ENCODE measurements around the gene KCNAB3.

The KCNAB3 gene

GRCh38 chr17:7935859-7936258, 6.2 kb upstream of the KCNAB3 start:
- DNase-seq = no peak

DNA sequence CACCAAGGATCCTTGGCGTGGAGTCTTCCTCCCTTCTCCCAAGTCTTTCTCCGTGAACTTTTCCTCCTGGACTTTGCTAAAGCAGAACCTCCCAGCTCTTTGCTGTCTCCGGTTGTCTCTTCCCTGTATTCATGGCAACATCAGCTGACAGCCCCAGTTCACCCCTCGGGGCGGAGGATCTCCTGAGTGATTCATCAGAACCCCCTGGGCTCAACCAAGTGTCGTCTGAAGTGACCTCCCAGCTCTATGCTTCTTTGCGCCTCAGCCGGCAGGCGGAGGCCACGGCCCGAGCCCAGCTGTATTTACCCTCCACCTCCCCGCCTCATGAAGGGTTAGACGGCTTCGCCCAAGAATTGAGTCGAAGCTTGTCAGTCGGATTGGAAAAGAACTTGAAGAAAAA, 3.3 kb upstream of the KCNAB3 start:
- DNase-seq = peak; percentile 32

GRCh38 chr17:7932483-7932891, 2.8 kb upstream of the KCNAB3 start:
- DNase-seq = peak; percentile 43

DNA sequence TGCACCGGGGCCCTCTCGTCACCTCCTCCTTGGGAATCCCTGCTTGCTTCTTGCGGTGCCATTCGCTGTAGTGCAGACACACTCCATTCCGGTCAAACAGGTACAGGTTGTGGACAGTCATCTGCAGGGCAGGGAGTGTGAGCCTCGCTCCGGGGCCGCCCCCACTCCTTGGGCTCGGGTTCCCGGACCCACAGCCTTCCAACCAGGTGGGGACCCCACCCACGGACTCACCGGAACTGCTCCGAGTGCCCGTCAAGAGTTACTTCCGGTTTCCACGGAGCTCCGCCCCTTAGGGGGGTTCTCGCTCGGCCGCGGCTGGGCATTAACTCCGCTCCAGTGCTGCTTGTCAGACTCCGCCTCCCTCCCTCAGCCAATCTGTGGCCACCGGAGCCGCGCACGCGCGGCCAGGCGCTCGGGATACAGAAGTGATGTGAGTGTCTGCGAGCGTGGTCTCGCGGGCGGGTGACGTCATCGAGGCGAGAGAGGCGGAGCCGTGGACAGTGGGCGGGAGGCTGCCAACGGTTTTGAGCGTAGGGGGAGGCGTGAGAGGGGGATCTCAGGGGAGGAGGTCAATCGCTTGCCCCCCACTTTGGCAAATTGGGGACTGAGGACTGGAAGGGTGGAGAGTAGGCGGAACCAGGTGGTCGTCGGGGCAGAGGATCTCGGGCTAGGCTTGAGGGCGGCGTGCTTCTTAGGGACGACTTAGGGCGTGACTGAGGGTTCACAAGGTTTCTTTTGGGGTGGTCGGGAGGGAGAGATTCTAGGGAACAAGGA, 2.2 kb upstream of the KCNAB3 start, which contains the start of the genes CNTROB and TRAPPC1:
TSS of gene CNTROB (plus strand) at position 498 of the 774 bp plus-strand sequence. CDS start 874 bp downstream, outside the sequence.
TSS of gene TRAPPC1 (minus strand) at position 238 of the 774 bp plus-strand sequence. CDS start at position 121, 117 bp downstream.
- peak; percentile 98 for DNase-seq

DNA sequence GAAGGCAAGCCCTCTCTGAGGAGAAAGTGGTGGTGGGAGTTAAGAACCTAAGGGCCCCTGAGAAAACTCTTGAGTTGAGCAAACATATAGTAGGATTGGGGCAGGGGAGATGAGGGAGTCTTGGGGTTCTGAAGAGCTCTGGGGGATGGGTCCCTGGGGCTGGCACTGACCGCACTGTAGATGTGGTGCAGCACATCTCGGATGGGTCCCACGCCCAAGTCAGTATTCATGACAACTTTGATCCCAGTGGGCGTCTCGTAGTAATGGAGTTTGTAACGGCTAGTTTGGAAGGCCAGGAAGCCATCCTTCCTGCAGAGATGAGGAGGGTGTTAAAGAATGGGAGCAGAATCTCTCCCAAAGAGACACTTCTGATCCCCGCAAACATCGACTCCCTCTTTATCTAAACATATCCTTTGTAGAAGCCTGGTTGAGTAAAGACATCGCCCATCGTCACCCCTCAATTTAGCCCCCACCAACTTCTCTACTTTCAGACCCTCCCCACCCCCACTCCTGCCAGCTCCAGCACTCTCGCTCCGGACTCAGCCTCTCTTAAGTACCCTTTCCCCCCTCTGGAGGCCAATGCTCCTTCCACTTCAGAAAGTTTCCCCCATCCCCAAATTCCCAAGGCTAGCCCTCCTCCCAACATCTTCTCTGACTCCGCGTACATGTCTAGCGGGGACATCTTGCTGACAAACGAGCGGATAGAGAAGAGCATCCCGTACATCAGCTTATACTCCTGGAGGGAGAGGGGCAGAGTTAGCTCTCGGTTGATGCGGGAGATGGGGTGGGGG, 1.4 kb upstream of the KCNAB3 start:
- no peak for DNase-seq

DNA sequence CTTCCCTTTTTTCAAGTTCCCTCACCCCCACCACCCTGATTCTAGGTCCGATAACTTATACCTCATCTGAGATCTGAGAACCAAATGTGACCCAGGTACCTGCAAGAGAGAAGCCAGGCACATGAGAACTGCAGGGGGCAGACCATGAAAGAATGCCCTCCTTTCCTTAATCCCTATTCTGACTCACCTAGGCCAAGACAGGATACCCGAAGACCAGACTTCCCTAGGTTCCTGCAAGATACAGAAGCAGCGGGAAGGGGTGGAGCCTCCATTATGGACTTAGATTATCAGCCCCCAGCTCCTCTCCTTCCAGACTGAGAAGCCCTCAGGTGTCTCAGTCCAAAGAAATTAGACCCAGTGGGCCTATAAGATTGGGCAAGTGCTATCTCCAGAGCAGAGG, 2.1 kb downstream of the KCNAB3 start:
- no peak for DNase-seq

GRCh38 chr17:7922845-7923628, 6.6 kb downstream of the KCNAB3 start:
- peak; percentile 84 for DNase-seq

DNA sequence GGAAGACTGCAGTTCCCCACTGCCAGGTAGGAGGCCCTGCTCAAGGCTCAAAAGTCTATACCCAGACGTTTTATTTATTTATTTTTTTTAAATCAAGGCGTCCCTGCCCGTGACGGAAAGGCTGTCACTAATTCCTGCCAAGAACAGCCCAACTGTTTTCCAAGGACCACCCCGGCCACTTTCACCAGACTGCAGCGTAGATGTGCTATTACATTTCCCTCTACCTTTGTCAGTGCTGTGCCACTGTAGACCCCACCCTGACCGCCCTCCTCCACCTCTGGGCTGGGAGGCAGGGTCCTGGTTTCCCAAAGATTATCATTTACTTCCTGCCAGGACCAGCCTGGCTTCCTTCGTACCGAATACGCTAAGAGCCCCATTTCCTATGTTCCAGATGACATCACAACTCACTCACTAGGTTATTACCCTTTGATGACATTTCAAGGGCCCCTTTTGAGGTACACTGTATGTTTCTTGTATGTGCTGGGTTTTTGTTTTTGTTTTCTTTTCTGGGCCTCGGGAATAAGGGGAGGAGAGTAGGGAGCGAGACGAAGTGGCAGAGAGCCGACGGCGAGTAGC, 7.3 kb downstream of the KCNAB3 start:
- DNase-seq = peak; percentile 31

- no peak for DNase-seq
These were observed 12.8 kb downstream of the KCNAB3 start for GRCh38 chr17:7916808-7917207.

DNA sequence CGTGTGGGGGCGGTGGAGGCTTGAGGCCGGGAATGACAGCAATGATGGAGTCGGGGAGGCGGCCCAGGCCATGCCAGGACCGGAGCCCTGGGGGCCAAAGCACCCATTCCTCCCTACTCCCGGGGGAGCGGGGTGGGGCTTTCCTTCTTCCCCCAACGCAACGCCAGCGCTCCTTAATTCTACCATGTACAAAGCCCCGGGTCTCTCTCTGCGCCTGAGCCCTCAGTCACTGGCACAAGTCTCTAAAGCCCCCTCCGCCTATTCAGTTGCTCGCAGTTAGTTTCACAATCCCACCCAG, 13.3 kb downstream of the KCNAB3 start:
- DNase-seq = no peak

DNA sequence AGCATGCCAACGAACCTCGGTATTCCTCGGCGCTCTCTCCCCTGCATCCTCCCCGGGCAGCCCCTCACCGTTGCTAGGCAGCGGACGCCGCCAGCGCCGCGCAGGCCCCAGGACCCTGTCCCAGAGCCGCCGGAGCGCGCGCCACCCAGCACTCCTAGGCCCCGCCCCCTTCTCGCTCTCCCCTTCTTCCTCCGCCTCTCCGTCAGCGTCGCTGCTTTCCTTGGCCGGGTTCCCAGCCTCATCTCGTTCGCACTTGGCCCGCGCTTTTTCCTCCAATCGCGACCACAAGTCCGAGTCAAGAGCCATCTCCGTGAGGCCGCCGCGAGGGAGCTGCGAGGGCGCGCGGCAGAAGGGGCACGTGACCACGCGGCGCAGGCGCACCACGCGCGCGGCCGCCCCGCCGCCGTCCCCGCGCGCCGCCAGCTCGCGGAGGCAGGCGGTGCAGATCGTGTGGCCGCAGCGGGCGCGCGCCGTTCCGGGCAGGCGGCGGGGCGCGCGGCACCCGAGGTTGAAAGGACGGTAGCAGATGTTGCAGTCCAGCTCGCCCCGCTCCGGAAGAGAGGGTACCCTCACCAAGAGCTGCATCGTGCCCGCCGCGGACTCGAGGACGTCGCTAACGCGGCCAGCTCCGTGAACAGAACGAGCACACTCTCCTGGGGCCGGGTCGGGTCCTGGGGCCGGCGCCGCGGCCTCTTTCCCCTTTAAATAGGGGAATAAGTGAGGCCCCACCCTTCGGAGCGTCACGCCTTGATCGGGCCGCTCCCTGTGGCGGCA, 13.9 kb downstream of the KCNAB3 start, which contains the start of gene RNF227:
TSS of gene RNF227 (minus strand) at position 679 of the 774 bp plus-strand sequence. CDS start at position 585, 94 bp downstream.
- DNase-seq = peak; percentile 84

DNA sequence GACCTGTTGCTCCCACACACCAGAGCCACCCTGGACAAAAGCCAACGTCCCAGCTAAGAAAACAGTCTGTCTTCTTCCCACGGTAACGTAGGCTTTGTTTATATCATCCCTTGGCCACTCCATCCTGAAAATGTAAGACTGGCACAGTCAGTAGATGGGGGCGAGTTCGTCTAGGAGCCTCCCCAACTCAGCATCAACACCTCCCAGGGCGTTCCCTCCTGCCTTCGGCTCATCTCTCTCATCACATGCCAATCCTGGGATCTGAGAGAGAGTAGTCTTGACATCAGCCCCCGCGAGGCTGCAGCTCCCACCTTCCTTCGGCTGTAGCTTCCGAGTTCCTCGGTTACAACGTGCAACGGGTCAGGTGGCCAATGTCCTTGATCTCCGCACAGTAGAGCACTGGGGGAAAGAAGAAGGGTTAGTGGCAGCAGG, 14.5 kb downstream of the KCNAB3 start:
- DNase-seq = no peak

- no peak for DNase-seq
These were observed 16.6 kb downstream of the KCNAB3 start for GRCh38 chr17:7912927-7913524.

DNA sequence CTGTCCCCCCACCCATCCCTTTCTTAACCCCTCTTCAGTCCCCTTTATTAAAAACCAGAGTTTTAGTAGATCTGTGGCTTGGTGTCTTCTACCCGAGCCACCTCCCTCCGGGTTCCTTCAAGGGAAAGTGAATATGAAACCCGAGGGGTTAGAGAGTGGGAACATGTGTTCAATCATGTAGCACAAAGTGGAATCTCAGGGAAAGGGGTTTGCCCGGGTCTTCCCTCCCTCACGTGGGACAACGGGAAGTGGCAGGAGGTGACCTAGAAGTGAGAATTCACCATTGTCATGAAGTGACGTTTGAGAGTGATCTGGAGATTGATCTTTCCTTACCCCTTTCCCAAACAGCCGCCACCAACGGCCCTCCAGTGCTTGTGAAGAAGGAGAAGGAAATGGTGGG, 18.5 kb downstream of the KCNAB3 start:
- no peak for DNase-seq

DNA sequence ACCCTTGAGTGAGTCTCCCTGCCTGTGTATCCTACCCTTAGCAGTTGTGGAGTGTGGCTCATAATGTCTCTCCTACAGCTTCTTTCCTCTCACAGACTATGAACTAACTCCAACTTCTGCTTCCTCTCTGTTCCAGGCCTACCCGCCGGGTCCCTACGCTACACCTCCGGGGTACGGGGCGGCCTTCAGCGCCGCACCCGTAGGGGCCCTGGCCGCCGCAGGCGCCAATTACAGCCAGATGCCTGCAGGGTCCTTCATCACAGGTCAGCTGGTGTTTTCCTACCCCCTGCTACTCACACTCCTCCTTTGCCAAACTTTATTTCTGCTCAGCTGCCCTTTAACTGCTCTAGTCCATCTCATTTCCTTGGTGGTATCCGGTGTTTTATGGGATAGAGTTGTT, 18.9 kb downstream of the KCNAB3 start:
- no peak for DNase-seq

GRCh38 chr17:7910281-7910680, 19.4 kb downstream of the KCNAB3 start:
- DNase-seq = no peak

GRCh38 chr17:7909089-7909488, 20.6 kb downstream of the KCNAB3 start:
- no peak for DNase-seq

GRCh38 chr17:7903154-7904103, 26.2 kb downstream of the KCNAB3 start:
- no peak for DNase-seq

DNA sequence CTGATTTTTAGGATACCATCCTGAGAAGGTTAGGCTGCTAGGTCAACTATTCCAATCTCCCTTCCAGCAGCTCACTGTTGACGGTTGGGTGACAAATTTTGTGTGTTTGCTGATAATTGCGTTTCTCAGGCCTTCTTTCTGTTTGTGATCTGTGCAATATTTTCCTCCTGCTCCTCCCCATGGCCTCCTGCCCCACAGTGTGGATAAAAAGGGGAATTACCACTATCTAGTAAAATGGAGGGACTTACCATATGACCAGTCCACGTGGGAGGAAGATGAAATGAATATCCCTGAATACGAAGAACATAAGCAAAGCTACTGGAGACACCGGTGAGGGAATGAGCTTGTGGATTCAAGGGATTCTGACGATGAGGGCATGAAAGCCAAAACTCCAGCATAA, 31.9 kb downstream of the KCNAB3 start:
- DNase-seq = no peak

- no peak for DNase-seq
These were observed 32.6 kb downstream of the KCNAB3 start for GRCh38 chr17:7897090-7897489.

Data from activated T-cell treated with anti-CD3 and anti-CD28 coated beads, Interleukin-2, amount 50 U/mL, for 1 hour (primary cell).